ENCODE results near the gene TGFBRAP1. TPM values are rescaled to one million over a fixed set of nuclear protein-coding genes. Genes with fewer than 3 reads are reported as not detected.

Gene TGFBRAP1
- total and polyA plus RNA-seq, 9 of the 15 experiments (the other 6 are each of a cell fraction or from before 2014, with no cell fraction given), result 3.7 to 18.0 (median 11.0) TPM

- TF ChIP-seq PRDM10 (IDR thresholded peaks at IDR 0.05; ENCODE audit: partially characterized antibody) (no peak), SMARCA5 (IDR thresholded peaks at IDR 0.05) (no peak), SETDB1 (IDR thresholded peaks at IDR 0.05; ENCODE audit: low read length) (no peak), FOXP4 (CRISPR knock-in tag; IDR thresholded peaks at IDR 0.05; ENCODE audit: borderline replicate concordance) (no peak), ZBTB1 (CRISPR knock-in tag; IDR thresholded peaks at IDR 0.05; ENCODE audit: borderline replicate concordance, low read depth) (no peak), TRIM28 (IDR thresholded peaks at IDR 0.05) (no peak), ZNF184 (CRISPR knock-in tag; IDR thresholded peaks at IDR 0.05) (no peak), COPS2 (conservative IDR thresholded peaks at IDR 0.05) (no peak), ZNF445 (CRISPR knock-in tag; IDR thresholded peaks at IDR 0.05; ENCODE audit: low read depth) (no peak), TEAD1 (CRISPR knock-in tag; IDR thresholded peaks at IDR 0.05) (no peak), MITF (IDR thresholded peaks at IDR 0.05) (no peak), POLR3A (IDR thresholded peaks at IDR 0.05; ENCODE audit: borderline replicate concordance, extremely low read depth, insufficient read depth, insufficient read length) (no peak)
Observed at GRCh38 chr2:105241443-105241842, 88.1 kb downstream of the TGFBRAP1 start, which contains the start of gene GPR45 (continued).
